Measurements from ENCODE around the gene NDC1. TPM values are rescaled to one million over a fixed set of nuclear protein-coding genes. Genes with fewer than 3 reads are reported as not detected.

The NDC1 gene
- total and polyA plus RNA-seq, 7 donors: 1.8 to 15.4 (median 9.6) TPM

DNA sequence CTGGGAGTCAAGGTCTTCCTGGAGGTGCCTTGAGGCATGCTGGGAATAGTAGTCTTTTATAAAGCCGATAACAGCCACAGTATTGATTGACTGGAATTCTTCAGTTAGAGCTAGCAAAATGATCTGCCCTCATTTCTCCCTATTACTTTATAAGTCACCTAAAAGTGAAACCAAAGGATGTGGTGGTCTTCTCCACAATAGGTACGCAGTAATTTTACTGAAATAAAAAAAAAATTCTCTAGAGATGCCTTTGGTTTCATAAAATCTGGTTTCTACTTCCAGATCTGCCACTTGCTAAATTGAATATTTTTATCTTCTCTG is 518 bp upstream of the NDC1 start:
- 7 to 20% methylated on average over 2 of the region's 2 CpGs for WGBS, 2 donors
- TF ChIP-seq POLR2AphosphoS5 (IDR thresholded peaks at IDR 0.05) (no peak), CTCF (IDR thresholded peaks at IDR 0.05) (no peak), EP300 (IDR thresholded peaks at IDR 0.05) (no peak), POLR2A (IDR thresholded peaks at IDR 0.05) (no peak)
- H3K27me3 ChIP-seq: no peaks in the 10 kb centered on the region
- DNase-seq: no peak
- H3K36me3 ChIP-seq: no peaks in the 10 kb centered on the region
- peak overlapping the region; percentile 91 to 96 (median 93) for H3K27ac ChIP-seq
- H3K4me1 ChIP-seq: peaks cover 0 to 18% (median 11%) of the 10 kb centered on the region in 4 donors
- H3K4me3 ChIP-seq: peak overlapping the region in 3 of 4 donors; percentile 84 to 93 (median 91)
- intact Hi-C loops (cut with DNase I): loop anchor here (2.0 to 5.0 kb wide), 3 partner anchors 49 to 214 kb away; partner anchors contain the start of genes IFT25, LRRC42, TCEANC2 and TMEM59
- H3K9me3 ChIP-seq: peaks cover 0 to 7% (median 3%) of the 10 kb centered on the region in 4 donors

DNA sequence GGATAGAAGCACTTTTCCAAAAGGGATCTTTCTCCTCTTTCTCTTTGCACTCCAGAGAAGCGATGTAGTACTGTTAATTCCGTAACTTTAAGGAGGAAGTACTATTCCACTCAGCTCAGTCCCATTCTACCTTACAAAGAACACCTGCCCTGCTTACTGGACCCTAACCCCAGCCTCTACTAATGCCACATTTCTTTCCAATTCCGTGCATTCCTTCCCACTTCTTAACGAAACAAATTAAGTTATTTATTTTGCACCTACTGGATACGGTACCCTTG is 511 bp downstream of the NDC1 start:
- peak overlapping the region; percentile 91 to 96 (median 93) for H3K27ac ChIP-seq
- no peak for DNase-seq
- H3K36me3 ChIP-seq: no peaks in the 10 kb centered on the region
- intact Hi-C loops (cut with DNase I): loop anchor here (5.0 kb wide), 2 partner anchors 50 to 110 kb away; partner anchors contain the start of genes IFT25, LRRC42 and YIPF1
- peaks cover 0 to 3% (median 1%) of the 10 kb centered on the region in 4 donors for H3K9me3 ChIP-seq
- 0 to 1% methylated on average over 5 of the region's 5 CpGs for WGBS, 2 donors
- H3K4me3 ChIP-seq: peak overlapping the region; percentile 80 to 93 (median 88)
- H3K27me3 ChIP-seq: no peaks in the 10 kb centered on the region
- TF ChIP-seq POLR2A (IDR thresholded peaks at IDR 0.05): no peak
- no peak for TF ChIP-seq POLR2AphosphoS5 (IDR thresholded peaks at IDR 0.05)
- no peak for TF ChIP-seq EP300 (IDR thresholded peaks at IDR 0.05)
- no peak for TF ChIP-seq CTCF (IDR thresholded peaks at IDR 0.05)
- peaks cover 0 to 18% (median 11%) of the 10 kb centered on the region in 4 donors for H3K4me1 ChIP-seq

DNA sequence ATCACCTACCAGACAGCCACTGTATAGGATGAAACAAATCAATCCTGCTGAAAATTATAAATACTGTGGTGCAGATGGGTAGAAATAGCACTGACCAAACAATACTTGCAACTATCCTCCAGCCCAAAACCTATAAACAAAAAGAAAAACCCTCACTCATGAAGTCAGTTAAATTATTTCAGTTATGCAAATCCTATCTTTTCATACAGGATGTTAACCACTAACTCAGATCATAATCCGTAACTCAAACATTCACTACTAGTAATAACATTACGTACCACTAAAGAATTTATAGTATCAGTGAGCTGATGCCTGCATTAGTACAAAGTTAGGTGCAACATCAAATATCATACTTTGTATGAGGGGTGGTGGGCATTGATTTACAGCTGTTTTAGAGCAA is 2.6 kb downstream of the NDC1 start:
- intact Hi-C loops (cut with DNase I): loop anchor here (5.0 kb wide), 2 partner anchors 52 to 112 kb away; partner anchors contain the start of genes IFT25, LRRC42 and YIPF1
- TF ChIP-seq POLR2A (IDR thresholded peaks at IDR 0.05) (no peak), POLR2AphosphoS5 (IDR thresholded peaks at IDR 0.05) (no peak), EP300 (IDR thresholded peaks at IDR 0.05) (no peak), CTCF (IDR thresholded peaks at IDR 0.05) (no peak)
- no peaks in the 10 kb centered on the region for H3K9me3 ChIP-seq
- H3K4me1 ChIP-seq: peaks cover 0 to 18% (median 11%) of the 10 kb centered on the region in 4 donors
- no peaks in the 10 kb centered on the region for H3K36me3 ChIP-seq
- no peak overlapping the region for H3K4me3 ChIP-seq
- 75 to 86% methylated on average over 2 of the region's 2 CpGs for WGBS, 2 donors
- H3K27me3 ChIP-seq: no peaks in the 10 kb centered on the region
- no peak for DNase-seq
- no peak overlapping the region for H3K27ac ChIP-seq

DNA sequence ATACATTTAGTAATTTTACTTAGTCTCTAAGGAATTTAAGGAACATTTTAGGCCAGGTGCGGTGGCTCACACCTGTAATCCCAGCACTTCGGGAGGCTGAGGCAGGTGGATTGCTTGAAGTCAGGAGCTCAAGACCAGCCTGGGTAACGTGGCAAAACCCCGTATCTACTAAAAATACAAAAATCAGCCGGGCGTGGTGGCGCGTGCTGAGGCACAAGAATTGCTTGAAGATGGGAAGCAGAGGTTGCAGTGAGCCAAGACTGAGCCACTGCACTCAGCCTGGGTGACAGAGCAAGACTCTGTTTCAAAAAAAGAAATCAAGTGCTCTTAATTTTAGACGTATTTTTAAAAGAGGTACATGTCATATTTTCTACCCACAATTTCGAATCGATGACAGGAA is 3.3 kb downstream of the NDC1 start:
- 90 to 96% methylated on average over 11 of the region's 11 CpGs for WGBS, 2 donors
- TF ChIP-seq POLR2A (IDR thresholded peaks at IDR 0.05): no peak
- TF ChIP-seq EP300 (IDR thresholded peaks at IDR 0.05): no peak
- no peak for TF ChIP-seq CTCF (IDR thresholded peaks at IDR 0.05)
- no peak for TF ChIP-seq POLR2AphosphoS5 (IDR thresholded peaks at IDR 0.05)

DNA sequence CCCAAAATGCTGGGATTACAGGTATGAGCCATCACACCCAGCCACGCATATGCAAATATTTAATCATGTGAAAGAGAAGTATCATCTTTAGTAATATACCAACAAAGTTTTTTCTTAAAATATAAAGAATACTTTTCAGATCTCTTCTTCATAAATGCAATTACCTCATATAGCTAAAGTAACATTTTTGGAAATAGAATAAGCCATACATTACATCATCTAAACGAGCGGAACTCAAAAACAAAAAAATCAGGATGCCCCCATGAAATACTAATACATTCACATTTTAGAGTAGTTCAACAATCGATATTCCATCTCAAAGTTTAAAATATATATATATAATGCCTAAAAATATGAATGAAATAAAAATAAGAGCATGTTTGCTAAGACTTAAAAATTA is 4.7 kb downstream of the NDC1 start:
- Histone ChIP-seq H3K36me3 (peaks cover 0 to 10% (median 0%) of the 10 kb centered on the region in 4 donors), H3K27me3 (no peaks in the 10 kb centered on the region), H3K27ac (no peak overlapping the region), H3K9me3 (no peaks in the 10 kb centered on the region), H3K4me3 (no peak overlapping the region), H3K4me1 (peaks cover 0 to 14% (median 11%) of the 10 kb centered on the region in 4 donors)
- TF ChIP-seq CTCF (IDR thresholded peaks at IDR 0.05) (no peak), EP300 (IDR thresholded peaks at IDR 0.05) (no peak), POLR2AphosphoS5 (IDR thresholded peaks at IDR 0.05) (no peak)
- 97 to 98% methylated on average over 4 of the region's 4 CpGs for WGBS, 2 donors
- intact Hi-C loops (cut with DNase I): no loop called here
- DNase-seq: no peak

More for the DNA sequence above, 3.3 kb downstream of the NDC1 start:
- Histone ChIP-seq H3K27ac (no peak overlapping the region), H3K4me3 (no peak overlapping the region), H3K36me3 (peaks cover 0 to under 1% (median 0%) of the 10 kb centered on the region in 4 donors), H3K9me3 (no peaks in the 10 kb centered on the region), H3K27me3 (no peaks in the 10 kb centered on the region), H3K4me1 (peaks cover 0 to 18% (median 11%) of the 10 kb centered on the region in 4 donors)
- intact Hi-C loops (cut with DNase I): loop anchor here (5.0 kb wide), 2 partner anchors 53 to 113 kb away; partner anchors contain the start of genes IFT25, LRRC42 and YIPF1
- DNase-seq: no peak

Measured in sigmoid colon (tissue), 7 donors.